Measurements from ENCODE around the gene CCSAP. TPM values are rescaled to one million over a fixed set of nuclear protein-coding genes. Genes with fewer than 3 reads are reported as not detected.

Gene CCSAP
- total and polyA plus RNA-seq, 9 donors: 3.3 to 9.2 (median 6.4) TPM

GRCh38 chr1:229273507-229274232, 69.2 kb downstream of the CCSAP start:
- Histone ChIP-seq H3K36me3 (no peaks in the 10 kb centered on the region), H3K27ac (no peak overlapping the region)

GRCh38 chr1:229272164-229273158, 70.4 kb downstream of the CCSAP start:
- no peaks in the 10 kb centered on the region for H3K9me3 ChIP-seq
- WGBS, 3 donors: 53 to 55% (median 55%) methylated on average over 11 of the region's 11 CpGs
- H3K36me3 ChIP-seq: no peaks in the 10 kb centered on the region
- H3K4me3 ChIP-seq: peak overlapping the region; percentile 74
- DNase-seq: no peak
- H3K4me1 ChIP-seq (ENCODE audit: insufficient read depth): peaks cover 3% of the 10 kb centered on the region
- intact Hi-C loops (cut with DNase I): loop anchor here in 1 of 4 donors (10.0 kb wide), 1 partner anchor 72 kb away; the partner anchor contains the start of gene CCSAP
- no peaks in the 10 kb centered on the region for H3K27me3 ChIP-seq
- no peak overlapping the region for H3K27ac ChIP-seq
- TF ChIP-seq CTCF (IDR thresholded peaks at IDR 0.05) (no peak), POLR2A (IDR thresholded peaks at IDR 0.05) (no peak), EP300 (IDR thresholded peaks at IDR 0.05) (no peak)

More at GRCh38 chr1:229273507-229274232, 69.2 kb downstream of the CCSAP start:
- Histone ChIP-seq H3K4me3 (no peak overlapping the region), H3K9me3 (no peaks in the 10 kb centered on the region), H3K4me1 (ENCODE audit: insufficient read depth) (peaks cover 3% of the 10 kb centered on the region), H3K27me3 (no peaks in the 10 kb centered on the region)
- DNase-seq: no peak
- no peak for TF ChIP-seq EP300 (IDR thresholded peaks at IDR 0.05)
- TF ChIP-seq CTCF (IDR thresholded peaks at IDR 0.05): no peak
- TF ChIP-seq POLR2A (IDR thresholded peaks at IDR 0.05): no peak
- 85% methylated on average over 7 of the region's 7 CpGs for WGBS, 3 donors
- intact Hi-C loops (cut with DNase I): loop anchor here in 1 of 4 donors (10.0 kb wide), 1 partner anchor 71 kb away; the partner anchor contains the start of gene CCSAP

- peak in 1 of 5 donors; percentile 33 for DNase-seq
- Histone ChIP-seq H3K27ac (peak overlapping the region; percentile 76 to 91), H3K9me3 (no peaks in the 10 kb centered on the region), H3K27me3 (no peaks in the 10 kb centered on the region), H3K4me1 (ENCODE audit: insufficient read depth) (peaks cover 3% of the 10 kb centered on the region), H3K36me3 (no peaks in the 10 kb centered on the region), H3K4me3 (peak overlapping the region; percentile 74)
- 0 to 1% (median 1%) methylated on average over 23 to 32 of the region's 32 CpGs for WGBS, 3 donors
- TF ChIP-seq POLR2A (IDR thresholded peaks at IDR 0.05) (no peak), CTCF (IDR thresholded peaks at IDR 0.05) (no peak), EP300 (IDR thresholded peaks at IDR 0.05) (no peak)
- intact Hi-C loops (cut with DNase I): loop anchor here in 1 of 4 donors (10.0 kb wide), 1 partner anchor 73 kb away; the partner anchor contains the start of gene CCSAP
Measured at GRCh38 chr1:229271448-229272159, 71.2 kb downstream of the CCSAP start.

Small RNAs within 50 kb of the gene (small RNA-seq; reads per million reads assigned to genes)
- not detected for gene RNU6-180P

Other genes with a start within 250 kb of the CCSAP start
- 10 to 100 TPM; 19.5 to 69.2 (median 62.3) TPM for gene RAB4A, start 71.9 kb downstream of the CCSAP start, total RNA-seq
- gene RAB4A, start 71.9 kb downstream of the CCSAP start, polyA plus RNA-seq: 10 to 100 TPM; 29.6 to 34.8 TPM
- 1 to 10 TPM in 2 of 7 donors, under 1 TPM in 1, not detected in 4; 0.33 to 3.3 (median 2.1) TPM for gene ACTA1, start 91.0 kb upstream of the CCSAP start, total RNA-seq
- under 1 TPM; 0.47 to 0.70 TPM for gene ACTA1, start 91.0 kb upstream of the CCSAP start, polyA plus RNA-seq
- 10 to 100 TPM; 40.5 to 49.2 (median 40.8) TPM for gene NUP133, start 165.3 kb upstream of the CCSAP start, total RNA-seq
- gene NUP133, start 165.3 kb upstream of the CCSAP start, polyA plus RNA-seq: 10 to 100 TPM; 15.3 to 29.3 TPM
- 10 to 100 TPM in 5 of 7 donors, 1 to 10 TPM in 2; 7.6 to 15.4 (median 10.3) TPM for gene ABCB10, start 215.7 kb upstream of the CCSAP start, total RNA-seq
- 1 to 10 TPM; 5.6 to 6.9 TPM for gene ABCB10, start 215.7 kb upstream of the CCSAP start, polyA plus RNA-seq